ENCODE measurements around the gene MAN2A1.

Gene MAN2A1

DNA sequence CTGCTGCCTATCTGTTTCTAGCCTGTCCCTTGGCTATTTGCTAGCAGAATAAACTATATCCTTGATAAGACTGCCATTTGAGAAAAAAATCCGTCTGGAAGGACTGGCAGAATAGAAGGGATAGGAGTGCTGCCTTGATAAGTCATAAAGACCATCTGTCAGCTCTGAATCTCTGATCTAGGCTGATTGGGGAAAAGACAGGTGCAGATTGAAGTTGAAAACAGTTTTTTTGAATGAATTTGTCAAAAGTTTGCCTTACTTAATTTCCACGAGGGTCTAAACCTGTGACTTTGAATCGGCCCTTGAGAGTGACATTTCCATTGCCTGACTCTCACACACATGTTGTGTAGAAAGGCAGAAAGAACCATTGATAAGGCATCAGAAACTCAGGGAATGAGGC, 218.6 kb downstream of the MAN2A1 start:
- no peak for DNase-seq (ENCODE audit: low spot score)

GRCh38 chr5:109910874-109911273, 221.1 kb downstream of the MAN2A1 start:
- no peak for DNase-seq (ENCODE audit: low spot score)

GRCh38 chr5:109911731-109912130, 222.0 kb downstream of the MAN2A1 start:
- DNase-seq (ENCODE audit: low spot score), result no peak

DNA sequence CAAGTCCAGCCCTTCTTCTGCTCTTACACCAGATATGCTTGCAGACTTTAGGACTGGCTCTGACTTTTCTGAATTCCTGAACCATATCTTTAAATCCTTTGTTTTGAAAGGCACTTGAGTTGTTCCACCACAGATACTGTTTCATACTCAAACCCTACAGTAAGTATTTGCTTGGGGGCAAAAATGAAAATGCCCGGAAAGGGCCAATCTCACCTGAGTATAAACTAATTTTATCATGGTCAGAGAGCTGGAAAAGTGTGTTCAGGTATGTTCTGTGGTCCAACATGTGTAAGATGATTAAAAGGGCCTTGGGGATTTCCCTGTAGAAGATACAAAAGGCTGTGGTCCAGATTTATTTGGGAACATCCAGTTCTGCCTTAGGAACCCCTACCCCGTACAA, 225.2 kb downstream of the MAN2A1 start:
- DNase-seq (ENCODE audit: low spot score), result no peak

GRCh38 chr5:109916481-109917153, 226.9 kb downstream of the MAN2A1 start:
- no peak for DNase-seq (ENCODE audit: low spot score)

Measured in globus pallidus (tissue), 1 donor.